Measurements from ENCODE around the gene P2RY6.
A peak's percentile ranks its signal among the peaks of the same experiment; 100 is the strongest.

P2RY6 gene

GRCh38 chr11:73295996-73296318 is 23.8 kb downstream of the P2RY6 start:
- H3K36me3 ChIP-seq (ENCODE audit: control insufficient read depth in 5 of 5, insufficient read depth in 5 of 5, low read length in 5 of 5): peaks cover 0 to 16% (median 0%) of the 10 kb centered on the region in 5 donors
- peaks cover 0 to 3% (median 0%) of the 10 kb centered on the region in 5 donors for H3K27me3 ChIP-seq (ENCODE audit: control insufficient read depth in 5 of 5, insufficient read depth in 4 of 5, low read length in 5 of 5)
- no peak overlapping the region for H3K27ac ChIP-seq (ENCODE audit: low read depth, low read length)
- no peak overlapping the region for H3K9ac ChIP-seq (ENCODE audit: low read length in 5 of 5)
- no peak overlapping the region for H3K4me3 ChIP-seq (ENCODE audit: low read depth in 1 of 5, low read length in 5 of 5)
- no peaks in the 10 kb centered on the region for H3K9me3 ChIP-seq (ENCODE audit: control insufficient read depth in 5 of 5, low read length in 5 of 5)
- peaks cover 0 to 6% (median 0%) of the 10 kb centered on the region in 5 donors for H3K4me1 ChIP-seq (ENCODE audit: control insufficient read depth in 5 of 5, insufficient read depth in 5 of 5, low read length in 5 of 5)

- H3K36me3 ChIP-seq (ENCODE audit: control insufficient read depth in 5 of 5, insufficient read depth in 5 of 5, low read length in 5 of 5): peaks cover 0 to 16% (median 0%) of the 10 kb centered on the region in 5 donors
- H3K27ac ChIP-seq (ENCODE audit: low read depth, low read length): no peak overlapping the region
- H3K9ac ChIP-seq (ENCODE audit: low read length in 5 of 5): no peak overlapping the region
- peaks cover 0 to 3% (median 0%) of the 10 kb centered on the region in 5 donors for H3K27me3 ChIP-seq (ENCODE audit: control insufficient read depth in 5 of 5, insufficient read depth in 4 of 5, low read length in 5 of 5)
- H3K9me3 ChIP-seq (ENCODE audit: control insufficient read depth in 5 of 5, low read length in 5 of 5): no peaks in the 10 kb centered on the region
- peaks cover 0 to 6% (median 0%) of the 10 kb centered on the region in 5 donors for H3K4me1 ChIP-seq (ENCODE audit: control insufficient read depth in 5 of 5, insufficient read depth in 5 of 5, low read length in 5 of 5)
- no peak overlapping the region for H3K4me3 ChIP-seq (ENCODE audit: low read depth in 1 of 5, low read length in 5 of 5)
These were observed 24.5 kb downstream of the P2RY6 start for GRCh38 chr11:73296501-73297230.

- Histone ChIP-seq H3K4me1 (ENCODE audit: control insufficient read depth in 5 of 5, insufficient read depth in 5 of 5, low read length in 5 of 5) (peaks cover 0 to 6% (median 0%) of the 10 kb centered on the region in 5 donors), H3K27me3 (ENCODE audit: control insufficient read depth in 5 of 5, insufficient read depth in 4 of 5, low read length in 5 of 5) (peaks cover 0 to 3% (median 0%) of the 10 kb centered on the region in 5 donors), H3K36me3 (ENCODE audit: control insufficient read depth in 5 of 5, insufficient read depth in 5 of 5, low read length in 5 of 5) (peaks cover 0 to 16% (median 0%) of the 10 kb centered on the region in 5 donors), H3K27ac (ENCODE audit: low read depth, low read length) (no peak overlapping the region), H3K9ac (ENCODE audit: low read length in 5 of 5) (no peak overlapping the region), H3K9me3 (ENCODE audit: control insufficient read depth in 5 of 5, low read length in 5 of 5) (no peaks in the 10 kb centered on the region), H3K4me3 (ENCODE audit: low read depth in 1 of 5, low read length in 5 of 5) (no peak overlapping the region)
These were observed 25.1 kb downstream of the P2RY6 start for GRCh38 chr11:73297231-73297590.

- H3K27me3 ChIP-seq (ENCODE audit: control insufficient read depth in 5 of 5, insufficient read depth in 4 of 5, low read length in 5 of 5): peaks cover 0 to 3% (median 0%) of the 10 kb centered on the region in 5 donors
- peaks cover 0 to 6% (median 0%) of the 10 kb centered on the region in 5 donors for H3K4me1 ChIP-seq (ENCODE audit: control insufficient read depth in 5 of 5, insufficient read depth in 5 of 5, low read length in 5 of 5)
- H3K4me3 ChIP-seq (ENCODE audit: low read depth in 1 of 5, low read length in 5 of 5): no peak overlapping the region
- H3K9ac ChIP-seq (ENCODE audit: low read length in 5 of 5): no peak overlapping the region
- H3K27ac ChIP-seq (ENCODE audit: low read depth, low read length): no peak overlapping the region
- H3K36me3 ChIP-seq (ENCODE audit: control insufficient read depth in 5 of 5, insufficient read depth in 5 of 5, low read length in 5 of 5): peaks cover 0 to 16% (median 0%) of the 10 kb centered on the region in 5 donors
- H3K9me3 ChIP-seq (ENCODE audit: control insufficient read depth in 5 of 5, low read length in 5 of 5): no peaks in the 10 kb centered on the region
These were observed 25.6 kb downstream of the P2RY6 start for GRCh38 chr11:73297702-73298101.

- Histone ChIP-seq H3K36me3 (ENCODE audit: control insufficient read depth in 5 of 5, insufficient read depth in 5 of 5, low read length in 5 of 5) (peaks cover 0 to 16% (median 0%) of the 10 kb centered on the region in 5 donors), H3K27me3 (ENCODE audit: control insufficient read depth in 5 of 5, insufficient read depth in 4 of 5, low read length in 5 of 5) (peaks cover 0 to 3% (median 0%) of the 10 kb centered on the region in 5 donors), H3K9me3 (ENCODE audit: control insufficient read depth in 5 of 5, low read length in 5 of 5) (no peaks in the 10 kb centered on the region), H3K9ac (ENCODE audit: low read length in 5 of 5) (no peak overlapping the region), H3K27ac (ENCODE audit: low read depth, low read length) (no peak overlapping the region), H3K4me1 (ENCODE audit: control insufficient read depth in 5 of 5, insufficient read depth in 5 of 5, low read length in 5 of 5) (peaks cover 0 to 6% (median 0%) of the 10 kb centered on the region in 5 donors), H3K4me3 (ENCODE audit: low read depth in 1 of 5, low read length in 5 of 5) (no peak overlapping the region)
These were observed 26.1 kb downstream of the P2RY6 start for GRCh38 chr11:73298233-73298632.

- Histone ChIP-seq H3K9ac (ENCODE audit: low read length in 5 of 5) (no peak overlapping the region), H3K9me3 (ENCODE audit: control insufficient read depth in 5 of 5, low read length in 5 of 5) (no peaks in the 10 kb centered on the region), H3K4me3 (ENCODE audit: low read depth in 1 of 5, low read length in 5 of 5) (no peak overlapping the region), H3K27ac (ENCODE audit: low read depth, low read length) (no peak overlapping the region), H3K4me1 (ENCODE audit: control insufficient read depth in 5 of 5, insufficient read depth in 5 of 5, low read length in 5 of 5) (peaks cover 0 to 6% (median 0%) of the 10 kb centered on the region in 5 donors), H3K27me3 (ENCODE audit: control insufficient read depth in 5 of 5, insufficient read depth in 4 of 5, low read length in 5 of 5) (peaks cover 0 to 3% (median 0%) of the 10 kb centered on the region in 5 donors), H3K36me3 (ENCODE audit: control insufficient read depth in 5 of 5, insufficient read depth in 5 of 5, low read length in 5 of 5) (peaks cover 0 to 16% (median 0%) of the 10 kb centered on the region in 5 donors)
These were observed 27.6 kb downstream of the P2RY6 start for GRCh38 chr11:73299751-73300150.

- Histone ChIP-seq H3K4me3 (ENCODE audit: low read depth in 1 of 5, low read length in 5 of 5) (no peak overlapping the region), H3K36me3 (ENCODE audit: control insufficient read depth in 5 of 5, insufficient read depth in 5 of 5, low read length in 5 of 5) (peaks cover 0 to 3% (median 0%) of the 10 kb centered on the region in 5 donors), H3K9me3 (ENCODE audit: control insufficient read depth in 5 of 5, low read length in 5 of 5) (no peaks in the 10 kb centered on the region), H3K9ac (ENCODE audit: low read length in 5 of 5) (no peak overlapping the region), H3K27me3 (ENCODE audit: control insufficient read depth in 5 of 5, insufficient read depth in 4 of 5, low read length in 5 of 5) (no peaks in the 10 kb centered on the region), H3K4me1 (ENCODE audit: control insufficient read depth in 5 of 5, insufficient read depth in 5 of 5, low read length in 5 of 5) (peaks cover 6 to 47% (median 41%) of the 10 kb centered on the region in 5 donors), H3K27ac (ENCODE audit: low read depth, low read length) (no peak overlapping the region)
These were observed 34.1 kb downstream of the P2RY6 start for GRCh38 chr11:73306069-73306841.

GRCh38 chr11:73306977-73307322 is 34.8 kb downstream of the P2RY6 start:
- peaks cover 6 to 54% (median 48%) of the 10 kb centered on the region in 5 donors for H3K4me1 ChIP-seq (ENCODE audit: control insufficient read depth in 5 of 5, insufficient read depth in 5 of 5, low read length in 5 of 5)
- no peaks in the 10 kb centered on the region for H3K27me3 ChIP-seq (ENCODE audit: control insufficient read depth in 5 of 5, insufficient read depth in 4 of 5, low read length in 5 of 5)
- H3K27ac ChIP-seq (ENCODE audit: low read depth, low read length): peak overlapping the region; percentile 61
- H3K9ac ChIP-seq (ENCODE audit: low read length in 5 of 5): peak overlapping the region in 3 of 5 donors; percentile 17 to 82 (median 35)
- peaks cover 0 to 3% (median 0%) of the 10 kb centered on the region in 5 donors for H3K36me3 ChIP-seq (ENCODE audit: control insufficient read depth in 5 of 5, insufficient read depth in 5 of 5, low read length in 5 of 5)
- peak overlapping the region; percentile 60 to 75 (median 73) for H3K4me3 ChIP-seq (ENCODE audit: low read depth in 1 of 5, low read length in 5 of 5)
- H3K9me3 ChIP-seq (ENCODE audit: control insufficient read depth in 5 of 5, low read length in 5 of 5): no peaks in the 10 kb centered on the region

- Histone ChIP-seq H3K27me3 (ENCODE audit: control insufficient read depth in 5 of 5, insufficient read depth in 4 of 5, low read length in 5 of 5) (no peaks in the 10 kb centered on the region), H3K9ac (ENCODE audit: low read length in 5 of 5) (peak overlapping the region; percentile 30 to 82 (median 70)), H3K9me3 (ENCODE audit: control insufficient read depth in 5 of 5, low read length in 5 of 5) (no peaks in the 10 kb centered on the region), H3K36me3 (ENCODE audit: control insufficient read depth in 5 of 5, insufficient read depth in 5 of 5, low read length in 5 of 5) (peaks cover 0 to 3% (median 0%) of the 10 kb centered on the region in 5 donors), H3K4me1 (ENCODE audit: control insufficient read depth in 5 of 5, insufficient read depth in 5 of 5, low read length in 5 of 5) (peaks cover 9 to 59% (median 53%) of the 10 kb centered on the region in 5 donors), H3K4me3 (ENCODE audit: low read depth in 1 of 5, low read length in 5 of 5) (peak overlapping the region; percentile 73 to 82 (median 75)), H3K27ac (ENCODE audit: low read depth, low read length) (peak overlapping the region; percentile 87)
These were observed 35.3 kb downstream of the P2RY6 start for GRCh38 chr11:73307323-73308002.
